Posterior cingulate gyrus (tissue), 11 donors: ENCODE measurements around the gene ZNF446.
"Not testable (repeated sequence)": the region's sequence is repeated elsewhere in the genome, so short reads cannot be mapped to it uniquely, and the experiment has no call there.

ENCODE experiments used
- DNase-seq, 10 donors: peaks; one replicate each; pipeline versions ENCODE4 v3.0.0 to v3.0.0-alpha.2; 2020 to 2021; ENCODE audit warnings: mixed read lengths in 3 of 10
- intact Hi-C: fragments of 100-400 bp; cut with DNase I; formaldehyde crosslinking; loops from one replicate; pipeline ENCODE4 v1.15.1; 2023

ZNF446 gene

DNA sequence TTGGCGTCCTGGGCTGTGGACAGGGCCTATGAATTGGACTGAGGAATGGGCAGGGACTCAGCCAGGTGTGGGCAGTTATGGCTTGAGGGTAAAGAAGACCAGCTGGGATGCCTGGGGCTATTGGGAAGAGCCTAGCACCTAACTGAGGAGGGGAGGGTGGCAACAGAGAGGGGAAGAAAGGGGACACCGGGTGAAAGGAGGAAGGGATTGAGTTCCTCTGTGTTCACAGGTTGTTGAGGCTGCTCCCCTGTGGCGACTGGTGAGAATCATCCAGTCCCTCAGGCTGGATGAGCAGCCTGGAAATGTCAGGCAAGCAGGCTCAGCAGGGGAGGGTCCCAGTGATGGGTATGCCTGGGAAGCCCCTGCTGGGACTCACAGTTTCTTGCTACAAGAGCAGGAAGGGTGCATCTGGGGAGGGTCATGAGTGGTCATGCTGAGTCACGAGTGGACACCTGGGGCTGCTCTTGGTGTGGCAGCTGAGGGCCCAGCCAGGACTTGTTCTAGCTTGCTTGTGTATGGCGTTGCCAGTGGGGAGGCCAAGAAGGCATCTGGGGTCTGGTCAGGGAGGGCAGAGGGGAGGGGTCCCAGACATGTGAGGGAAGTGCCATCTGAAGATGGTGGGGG is 7.8 kb upstream of the ZNF446 start:
- intact Hi-C loops, result no loop called here
- peak in 2 of 10 donors; percentile 59 to 77 for DNase-seq

DNA sequence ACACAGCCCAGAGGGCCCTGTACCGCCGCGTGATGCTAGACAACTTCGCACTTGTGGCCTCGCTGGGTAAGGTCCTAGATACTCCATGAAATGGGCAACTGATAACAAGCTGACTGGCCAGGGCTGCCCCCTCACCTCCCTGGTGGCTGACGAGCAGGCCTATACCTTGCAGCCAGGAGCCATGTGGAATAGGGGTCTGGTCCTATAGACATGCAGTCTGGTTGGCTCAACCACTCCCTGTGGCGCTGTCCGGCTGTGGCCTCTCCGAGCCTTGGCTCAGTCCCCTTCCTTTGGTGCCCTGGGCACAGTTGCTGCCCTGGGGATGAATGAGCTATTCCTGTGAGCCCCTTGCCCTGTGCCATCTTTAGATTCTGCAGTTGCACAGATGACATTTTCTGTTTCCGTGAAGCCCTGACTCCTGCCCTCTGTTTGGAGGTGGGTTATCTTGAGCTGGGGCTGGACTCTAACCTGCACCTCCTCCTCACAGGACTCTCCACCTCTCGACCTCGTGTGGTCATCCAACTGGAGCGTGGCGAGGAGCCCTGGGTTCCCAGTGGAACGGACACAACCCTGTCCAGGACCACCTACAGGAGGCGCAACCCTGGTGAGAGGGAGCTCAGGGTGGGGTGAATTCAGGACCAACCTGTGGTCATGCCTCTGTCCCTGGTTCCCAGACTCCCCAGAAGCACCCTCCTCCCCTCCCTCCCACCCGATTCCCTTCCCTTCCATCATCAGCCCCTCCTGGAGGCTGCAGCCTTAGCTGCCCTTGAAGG is 6.7 kb upstream of the ZNF446 start:
- peak in 2 of 10 donors; percentile 59 to 62 for DNase-seq
- intact Hi-C loops, result no loop called here

DNA sequence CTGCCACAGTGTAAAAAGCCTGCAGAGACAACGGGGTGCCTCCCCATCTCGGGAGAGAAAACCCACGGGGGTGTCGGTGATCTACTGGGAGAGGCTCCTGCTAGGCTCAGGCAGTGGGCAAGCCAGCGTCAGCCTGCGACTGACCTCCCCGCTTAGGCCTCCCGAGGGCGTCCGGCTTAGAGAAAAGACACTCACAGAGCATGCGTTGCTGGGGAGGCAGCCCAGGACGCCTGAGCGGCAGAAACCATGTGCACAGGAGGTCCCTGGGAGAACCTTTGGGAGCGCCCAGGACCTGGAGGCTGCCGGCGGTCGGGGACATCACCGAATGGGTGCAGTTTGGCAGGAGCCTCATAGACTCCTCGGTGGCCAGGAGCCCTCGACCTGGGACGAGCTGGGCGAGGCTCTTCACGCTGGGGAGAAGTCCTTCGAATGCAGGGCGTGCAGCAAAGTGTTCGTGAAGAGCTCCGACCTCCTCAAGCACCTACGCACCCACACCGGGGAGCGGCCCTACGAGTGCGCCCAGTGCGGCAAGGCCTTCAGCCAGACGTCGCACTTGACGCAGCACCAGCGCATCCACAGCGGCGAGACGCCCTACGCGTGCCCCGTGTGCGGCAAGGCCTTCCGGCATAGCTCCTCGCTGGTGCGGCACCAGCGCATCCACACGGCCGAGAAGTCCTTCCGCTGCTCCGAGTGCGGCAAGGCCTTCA is 5.2 kb upstream of the ZNF446 start:
- intact Hi-C loops, result not testable (repeated sequence)
- DNase-seq, result peak in 1 of 10 donors; percentile 75

DNA sequence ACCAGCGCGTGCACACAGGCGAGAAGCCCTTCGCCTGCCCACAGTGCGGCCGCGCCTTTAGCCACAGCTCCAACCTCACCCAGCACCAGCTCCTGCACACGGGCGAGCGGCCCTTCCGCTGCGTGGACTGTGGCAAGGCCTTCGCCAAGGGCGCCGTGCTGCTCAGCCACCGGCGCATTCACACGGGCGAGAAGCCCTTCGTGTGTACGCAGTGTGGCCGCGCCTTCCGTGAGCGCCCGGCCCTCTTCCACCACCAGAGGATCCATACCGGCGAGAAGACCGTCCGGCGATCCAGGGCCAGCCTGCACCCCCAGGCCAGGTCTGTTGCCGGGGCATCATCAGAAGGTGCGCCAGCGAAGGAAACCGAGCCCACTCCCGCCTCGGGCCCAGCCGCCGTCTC is 4.4 kb upstream of the ZNF446 start:
- peak in 1 of 10 donors; percentile 82 for DNase-seq
- intact Hi-C loops, result no loop called here

DNA sequence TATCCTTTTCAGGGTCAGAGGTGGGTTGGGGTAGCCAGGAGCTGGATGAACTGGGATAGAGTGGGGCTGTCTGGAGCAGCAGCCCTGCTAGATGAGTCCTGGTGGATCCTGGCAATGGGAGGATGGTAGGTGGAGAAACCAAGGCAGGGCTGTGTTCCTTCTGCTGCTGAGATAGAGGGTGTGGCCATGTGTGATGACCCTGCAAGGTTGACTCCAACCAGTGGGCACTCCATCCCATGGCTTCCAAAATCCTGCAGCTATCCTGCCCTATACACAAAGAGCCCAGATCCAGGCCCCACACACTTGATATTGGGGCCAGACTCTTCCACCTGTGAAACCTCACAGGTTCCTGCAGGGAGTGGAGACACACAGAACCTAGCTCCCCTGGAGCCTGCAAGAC is 2.4 kb upstream of the ZNF446 start:
- intact Hi-C loops, result no loop called here
- peak in 2 of 10 donors; percentile 23 to 25 for DNase-seq

DNA sequence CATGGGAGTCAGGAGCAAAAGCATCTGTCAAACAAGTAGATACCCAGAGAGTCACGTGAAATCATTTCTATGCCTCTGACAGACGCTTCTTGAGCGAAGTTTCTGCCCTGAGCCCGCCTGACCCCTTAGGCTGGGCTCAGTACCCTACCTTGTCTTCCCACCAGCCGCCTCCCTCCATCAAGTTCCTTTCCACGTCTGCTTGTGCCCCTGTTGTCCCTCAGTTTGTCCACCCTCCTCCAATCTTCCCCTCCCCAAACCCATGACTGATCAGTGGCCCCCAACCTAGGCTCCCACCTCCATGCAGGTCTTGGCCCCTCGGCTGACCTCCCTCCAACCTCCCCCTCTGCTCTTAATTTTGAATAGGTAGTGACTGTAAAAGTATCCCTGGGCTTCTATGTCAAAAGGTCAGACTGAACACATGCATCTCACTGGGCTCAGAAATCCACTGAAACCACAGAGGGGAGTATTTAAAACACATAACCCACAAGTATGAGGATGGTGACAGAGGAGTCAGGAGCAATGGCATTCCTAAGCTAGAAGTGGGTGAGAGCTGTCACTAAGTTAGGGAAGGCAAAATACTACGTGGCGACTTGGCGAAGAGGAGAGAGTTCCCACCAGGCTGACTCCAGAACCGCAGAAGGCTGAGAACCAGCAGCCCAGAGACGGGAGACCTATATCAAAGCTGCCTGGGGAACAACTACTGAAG is 1.7 kb upstream of the ZNF446 start:
- DNase-seq, result peak in 2 of 10 donors; percentile 15 to 35
- intact Hi-C loops, result no loop called here

DNA sequence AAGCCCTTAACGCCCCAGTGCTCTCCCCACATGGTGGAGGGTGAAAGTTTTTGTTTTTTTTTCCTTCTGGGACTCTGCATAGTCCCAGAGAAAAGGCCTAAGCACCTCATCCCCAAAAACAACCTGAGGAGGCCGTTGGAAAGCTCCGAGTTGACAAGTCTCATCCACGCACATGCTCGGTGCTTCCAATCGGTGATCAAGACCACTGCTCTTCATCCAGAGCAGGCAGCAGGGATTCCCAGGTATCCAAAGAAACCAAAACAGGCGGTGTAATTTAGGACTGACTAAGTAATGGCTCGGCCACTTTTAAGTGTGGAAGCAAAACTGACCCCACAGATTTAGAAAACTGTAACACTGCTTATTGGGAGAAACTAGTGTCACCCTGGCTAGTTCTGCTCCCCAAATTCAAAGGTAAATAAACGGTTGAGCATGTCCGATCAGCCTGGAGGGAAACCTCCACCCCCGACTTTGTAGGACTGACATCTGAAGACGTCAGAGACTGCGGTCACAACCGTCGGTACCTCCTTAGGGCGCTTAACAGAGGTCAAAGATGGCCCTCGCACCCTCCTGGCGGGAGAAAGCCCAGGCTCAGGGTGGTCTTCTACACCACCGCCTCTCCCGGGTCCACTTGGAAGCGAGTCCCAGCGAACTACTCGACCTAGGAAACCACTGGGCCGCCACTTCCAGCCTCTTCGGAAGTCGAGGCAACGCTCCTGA is 997 bp upstream of the ZNF446 start:
- peak in 1 of 10 donors; percentile 21 for DNase-seq
- intact Hi-C loops, result no loop called here

DNA sequence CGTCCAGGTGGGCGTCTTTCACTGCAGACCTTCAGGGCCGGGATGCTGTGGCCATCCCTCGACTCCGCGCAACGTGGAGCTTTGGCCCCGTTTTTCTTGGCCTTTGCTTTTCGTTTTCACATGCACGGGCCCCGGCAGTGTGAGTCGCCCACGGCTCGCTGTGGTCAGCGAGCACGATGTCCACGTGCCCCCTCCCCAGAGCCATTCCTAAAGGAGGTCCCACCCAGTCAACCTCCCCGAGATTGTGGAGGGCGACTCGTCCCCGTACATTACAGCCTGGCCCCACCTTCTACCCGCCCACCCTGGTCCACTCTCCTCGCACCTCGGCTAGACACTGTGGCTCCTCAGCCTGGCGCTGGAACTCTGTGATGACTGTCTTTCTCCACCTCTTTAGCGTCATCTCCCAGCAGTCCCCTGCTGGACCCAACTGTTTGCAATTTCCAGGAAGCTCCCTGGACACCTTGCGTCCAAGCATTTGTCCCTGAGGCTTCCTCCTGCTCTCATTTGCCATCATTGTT is 405 bp downstream of the ZNF446 start:
- peak in 5 of 10 donors; percentile 27 to 84 (median 45) for DNase-seq
- intact Hi-C loops, result no loop called here

DNA sequence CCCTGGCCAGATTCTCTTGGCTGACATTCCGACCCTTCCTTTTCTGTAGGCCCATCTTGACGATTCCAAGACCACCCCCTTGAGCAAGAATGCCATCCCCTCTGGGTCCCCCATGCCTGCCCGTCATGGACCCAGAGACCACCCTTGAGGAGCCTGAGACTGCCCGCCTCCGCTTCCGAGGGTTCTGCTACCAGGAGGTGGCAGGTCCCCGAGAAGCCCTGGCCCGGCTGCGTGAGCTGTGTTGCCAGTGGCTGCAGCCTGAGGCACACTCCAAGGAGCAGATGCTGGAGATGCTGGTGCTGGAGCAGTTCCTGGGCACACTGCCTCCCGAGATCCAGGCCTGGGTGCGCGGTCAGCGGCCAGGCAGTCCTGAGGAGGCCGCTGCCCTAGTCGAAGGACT is 978 bp downstream of the ZNF446 start:
- DNase-seq, result peak in 2 of 10 donors; percentile 80 to 90
- intact Hi-C loops, result no loop called here

DNA sequence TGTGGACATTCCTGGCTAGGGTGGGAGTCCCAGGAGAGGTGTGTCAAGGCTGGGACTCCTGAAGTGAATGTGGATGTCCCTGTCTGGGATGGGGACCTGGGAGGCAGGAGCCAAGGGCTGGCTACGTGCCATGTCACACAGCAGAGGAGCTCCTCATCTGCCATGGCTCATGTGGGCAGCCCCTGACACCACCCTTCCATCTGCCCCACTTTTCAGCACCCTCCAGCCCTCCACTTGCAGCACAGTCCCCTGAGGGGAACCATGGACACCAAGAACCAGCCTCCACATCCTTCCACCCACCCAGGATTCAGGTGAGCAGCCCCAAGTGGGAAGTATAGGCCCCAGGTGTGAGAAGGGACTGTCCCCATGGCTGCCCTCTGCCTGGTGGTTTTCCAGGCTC is 1.7 kb downstream of the ZNF446 start:
- intact Hi-C loops, result no loop called here
- peak in 2 of 10 donors; percentile 76 to 80 for DNase-seq

DNA sequence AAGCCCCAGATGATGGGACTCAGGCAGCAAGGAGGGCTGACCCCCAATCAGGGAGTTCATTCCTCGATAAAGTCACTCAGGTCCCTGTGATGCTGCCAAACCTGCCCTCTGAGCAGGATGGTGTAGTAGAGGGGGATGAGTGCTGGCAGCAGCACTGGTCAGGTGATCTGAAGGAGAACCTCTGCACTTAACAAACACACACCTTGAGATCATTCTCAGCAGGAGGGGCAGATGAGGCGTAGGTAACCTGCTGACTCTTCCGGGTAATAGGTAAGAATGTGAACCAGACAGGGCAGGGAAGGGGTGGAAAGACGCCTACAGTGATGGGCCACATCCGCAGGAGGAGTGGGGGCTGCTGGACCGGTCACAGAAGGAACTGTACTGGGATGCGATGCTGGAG is 3.2 kb downstream of the ZNF446 start:
- intact Hi-C loops, result no loop called here
- DNase-seq, result peak in 1 of 10 donors; percentile 27

DNA sequence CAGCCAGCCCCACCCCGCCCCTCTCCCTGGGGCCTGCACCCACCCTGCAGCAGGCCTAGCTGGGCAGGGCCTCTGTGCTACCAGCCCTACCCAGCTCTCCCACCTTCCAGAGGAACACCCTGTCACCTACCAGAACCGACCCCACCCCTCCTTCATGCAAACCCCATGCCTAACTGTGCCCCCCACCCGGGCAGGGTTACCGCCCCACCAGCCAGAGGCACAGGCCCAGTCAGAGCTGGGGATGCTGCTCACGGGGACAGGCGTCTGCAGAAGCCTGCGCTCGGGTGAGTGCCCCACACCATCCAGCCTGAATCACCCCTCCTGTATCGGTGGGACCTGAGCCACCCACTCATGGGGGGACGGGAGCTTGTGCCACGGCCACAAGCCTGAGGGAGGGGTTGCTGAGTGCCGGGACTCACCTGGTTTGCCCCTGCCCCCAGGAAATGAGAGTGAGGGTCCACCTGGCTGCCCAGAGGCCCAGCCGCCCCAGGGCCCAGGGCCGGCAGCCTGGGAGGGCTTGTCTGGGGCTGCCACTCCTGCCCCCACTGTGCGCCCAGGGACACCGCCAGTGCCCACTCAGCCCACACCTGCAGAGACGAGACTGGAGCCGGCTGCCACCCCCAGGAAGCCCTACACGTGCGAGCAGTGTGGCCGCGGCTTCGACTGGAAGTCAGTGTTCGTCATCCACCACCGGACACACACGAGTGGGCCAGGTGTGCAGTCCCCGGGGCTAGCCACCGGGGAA is 3.8 kb downstream of the ZNF446 start:
- intact Hi-C loops, result no loop called here
- DNase-seq, result peak in 3 of 10 donors; percentile 55 to 85 (median 78)

DNA sequence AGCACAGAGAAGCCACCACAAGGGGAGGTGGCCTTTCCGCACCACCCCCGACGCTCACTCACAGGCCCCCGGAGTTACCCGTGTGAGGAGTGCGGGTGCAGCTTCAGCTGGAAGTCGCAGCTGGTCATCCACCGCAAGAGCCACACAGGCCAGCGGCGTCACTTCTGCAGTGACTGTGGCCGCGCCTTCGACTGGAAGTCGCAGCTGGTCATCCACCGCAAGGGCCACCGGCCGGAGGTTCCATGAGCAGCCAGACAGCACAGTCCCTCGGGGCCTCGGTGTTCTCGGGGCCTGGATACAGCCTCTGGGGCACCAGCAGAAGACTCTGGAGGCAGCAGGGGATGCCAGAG is 4.3 kb downstream of the ZNF446 start:
- intact Hi-C loops, result no loop called here
- peak in 2 of 10 donors; percentile 61 to 80 for DNase-seq

DNA sequence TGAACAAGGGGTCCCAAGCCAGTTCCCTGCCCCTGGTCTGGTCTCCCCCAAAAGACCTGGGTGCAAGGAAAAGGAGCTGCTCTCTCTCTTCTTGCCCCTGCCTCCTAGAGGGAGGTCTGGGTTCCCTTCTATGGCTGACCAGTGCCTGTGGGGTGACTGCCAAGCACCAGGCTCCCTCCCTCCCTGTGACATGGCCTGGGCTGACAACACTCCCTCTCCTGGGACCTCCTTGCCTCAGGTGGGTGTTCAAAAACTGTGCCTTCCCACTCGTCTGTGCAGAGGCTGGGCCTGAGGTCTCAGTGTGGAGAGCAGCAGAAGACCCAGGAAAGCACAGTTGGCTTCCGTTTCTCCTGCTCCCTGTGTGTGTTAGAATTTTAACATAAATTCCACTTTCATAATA is 4.7 kb downstream of the ZNF446 start:
- intact Hi-C loops, result no loop called here
- DNase-seq, result no peak

DNA sequence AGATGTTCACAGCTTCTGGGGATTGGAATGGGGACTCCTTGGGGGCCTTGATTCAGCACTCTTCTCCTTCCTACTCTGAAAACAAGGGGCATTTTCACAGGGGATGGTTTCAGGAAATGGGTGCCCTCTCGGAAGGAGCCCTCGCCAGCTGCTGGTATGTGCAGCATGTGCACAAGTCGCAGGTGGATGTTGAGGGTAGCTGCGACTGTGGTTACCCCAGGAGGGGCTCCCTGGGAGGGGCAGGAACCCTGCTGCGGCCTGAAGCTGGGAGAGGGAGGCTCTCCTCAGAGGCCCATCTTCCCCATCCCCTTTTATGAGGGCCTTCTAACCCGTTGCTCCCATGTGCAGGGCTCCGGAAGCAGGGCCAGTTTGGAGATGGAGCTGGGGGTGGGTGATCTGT is 6.2 kb downstream of the ZNF446 start:
- peak in 2 of 10 donors; percentile 15 for DNase-seq

DNA sequence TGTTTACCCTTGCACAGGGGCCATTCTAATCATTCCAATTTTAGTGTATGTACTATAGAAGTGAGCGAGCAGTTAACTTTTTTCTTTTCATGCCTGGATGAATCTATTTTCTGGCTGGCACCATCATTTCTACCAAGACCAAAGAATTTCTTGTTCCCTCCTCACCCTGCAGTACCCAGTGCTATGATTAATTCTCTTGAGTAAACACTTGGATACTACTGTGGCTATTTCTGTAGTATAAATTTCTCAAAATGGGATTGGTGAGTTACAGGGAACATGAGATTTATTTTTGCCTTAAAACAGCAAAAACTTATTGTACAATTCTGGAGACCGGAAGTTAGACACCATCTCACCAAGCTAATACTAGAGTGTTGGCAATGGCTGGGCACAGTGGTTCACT is 7.6 kb downstream of the ZNF446 start:
- no peak for DNase-seq
- intact Hi-C loops, result no loop called here

More for the DNA sequence above, 6.2 kb downstream of the ZNF446 start:
- intact Hi-C loops, result no loop called here

DNA sequence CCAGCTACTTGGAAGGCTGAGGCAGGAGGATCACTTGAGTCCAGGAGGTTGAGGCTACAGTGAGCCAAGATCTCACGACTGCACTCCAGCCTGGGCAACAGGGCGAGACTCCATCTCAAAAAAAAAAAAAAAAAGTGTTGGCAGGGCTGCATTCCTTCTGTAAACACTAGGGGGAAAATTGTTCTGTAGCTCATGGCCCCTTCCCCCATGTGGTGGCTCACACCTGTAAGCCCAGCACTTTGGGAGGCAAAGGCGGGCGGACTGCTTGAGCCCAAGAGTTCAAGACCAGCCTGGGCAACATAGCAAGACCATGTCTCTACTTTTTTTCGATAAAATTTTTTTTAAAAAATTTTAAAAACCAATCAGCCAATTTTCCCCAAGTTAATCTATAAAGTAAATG is 8.2 kb downstream of the ZNF446 start:
- intact Hi-C loops, result not testable (repeated sequence)
- DNase-seq, result peak in 2 of 10 donors; percentile 35 to 69

DNA sequence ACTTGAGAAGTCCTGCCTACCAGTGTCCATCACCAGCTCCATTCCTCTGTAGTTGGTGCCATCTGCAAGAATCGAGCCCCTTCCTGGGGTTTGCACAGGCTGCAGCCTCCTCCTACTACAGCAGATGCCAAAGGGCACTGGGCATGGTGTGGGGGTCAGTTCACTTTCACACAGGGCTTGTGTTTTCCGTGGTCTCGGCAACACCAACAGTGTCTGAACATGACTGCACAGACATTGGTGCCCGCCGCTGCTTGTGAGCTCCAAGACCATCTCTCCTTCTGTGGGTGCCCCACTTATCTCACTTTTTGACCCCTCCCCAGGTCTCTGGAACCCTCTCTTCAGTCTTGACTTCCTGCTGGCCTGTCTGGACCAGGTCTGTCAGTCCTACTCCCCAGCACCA is 15.2 kb downstream of the ZNF446 start:
- no peak for DNase-seq
- intact Hi-C loops, result no loop called here

DNA sequence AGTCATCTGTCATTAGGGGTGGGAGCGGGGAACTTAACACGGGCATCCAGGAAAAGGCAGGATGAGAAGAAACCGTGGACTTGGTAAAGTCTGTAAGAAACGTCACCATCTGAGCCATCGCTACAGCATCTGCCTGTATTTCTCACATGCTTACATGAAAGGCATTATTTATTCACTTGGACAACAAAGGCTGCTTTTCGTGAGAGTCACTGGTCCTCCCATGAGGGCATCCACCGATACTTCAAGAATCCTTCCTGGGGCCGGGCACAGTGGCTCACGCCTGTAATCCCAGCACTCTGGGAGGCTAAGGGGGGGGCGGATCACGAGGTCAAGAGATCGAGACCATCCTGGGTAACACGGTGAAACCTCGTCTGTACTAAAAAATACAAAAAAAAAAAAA is 16.1 kb downstream of the ZNF446 start:
- DNase-seq, result no peak
- intact Hi-C loops, result no loop called here
